Measurements from ENCODE around the gene TPM1. TPM values are rescaled to one million over a fixed set of nuclear protein-coding genes. Genes with fewer than 3 reads are reported as not detected.
"Not testable (repeated sequence)": the region's sequence is repeated elsewhere in the genome, so short reads cannot be mapped to it uniquely, and the experiment has no call there.

Gene TPM1
- total RNA-seq, 1 experiment from 2014 or later = 174 TPM

DNA sequence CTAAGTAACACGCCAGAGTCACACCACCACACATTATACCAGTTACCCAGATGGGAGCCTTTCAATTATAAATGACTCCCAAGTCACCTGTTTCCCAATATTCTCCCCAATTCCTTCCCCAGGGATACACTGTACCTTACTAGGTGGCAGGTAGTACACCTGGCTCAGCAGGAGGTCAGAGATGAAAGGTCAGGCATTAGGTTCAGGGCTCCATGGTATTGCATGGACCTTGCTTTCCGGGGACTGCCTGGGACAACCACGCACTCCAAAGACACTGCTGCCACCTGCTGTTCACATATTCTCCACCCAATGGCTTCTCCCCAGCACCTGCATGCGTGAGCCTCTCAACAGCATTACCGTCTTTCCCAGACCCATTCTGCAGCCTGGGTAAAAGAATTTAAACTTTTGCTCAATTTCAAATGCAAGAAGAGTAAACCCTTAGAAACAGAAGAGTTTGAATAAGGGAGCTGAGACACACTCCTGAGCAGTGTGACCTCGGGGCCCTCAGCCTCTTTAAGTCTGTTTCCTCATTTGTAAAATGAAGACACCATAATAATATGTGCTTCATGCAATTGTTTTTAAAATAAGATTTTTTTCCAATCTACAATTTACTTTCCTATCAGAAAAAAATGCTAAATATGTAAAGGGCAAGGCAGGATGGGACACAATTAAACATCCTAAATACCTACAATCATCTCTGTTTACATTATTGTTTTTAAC, 51.1 kb downstream of the TPM1 start:
- H3K27ac ChIP-seq = no peak overlapping the region
- no peaks in the 10 kb centered on the region for H3F3A ChIP-seq (ENCODE audit: insufficient read depth, low read depth)
- CTCF ChIA-PET = interaction anchor here (0.6 to 1.3 kb wide), 4 partner anchors 46 to 351 kb away, joined by 3 to 6 read pairs (median 4); no protein-coding TSS in a partner anchor
- no peaks in the 10 kb centered on the region for H3K4me1 ChIP-seq (replicated peaks; ENCODE audit: insufficient read depth)
- H3K9me2 ChIP-seq (ENCODE audit: insufficient read depth) = no peaks in the 10 kb centered on the region
- TF ChIP-seq EZH2 (IDR thresholded peaks at IDR 0.05; ENCODE audit: low read depth) = no peak
- TF ChIP-seq, protein P1, sequence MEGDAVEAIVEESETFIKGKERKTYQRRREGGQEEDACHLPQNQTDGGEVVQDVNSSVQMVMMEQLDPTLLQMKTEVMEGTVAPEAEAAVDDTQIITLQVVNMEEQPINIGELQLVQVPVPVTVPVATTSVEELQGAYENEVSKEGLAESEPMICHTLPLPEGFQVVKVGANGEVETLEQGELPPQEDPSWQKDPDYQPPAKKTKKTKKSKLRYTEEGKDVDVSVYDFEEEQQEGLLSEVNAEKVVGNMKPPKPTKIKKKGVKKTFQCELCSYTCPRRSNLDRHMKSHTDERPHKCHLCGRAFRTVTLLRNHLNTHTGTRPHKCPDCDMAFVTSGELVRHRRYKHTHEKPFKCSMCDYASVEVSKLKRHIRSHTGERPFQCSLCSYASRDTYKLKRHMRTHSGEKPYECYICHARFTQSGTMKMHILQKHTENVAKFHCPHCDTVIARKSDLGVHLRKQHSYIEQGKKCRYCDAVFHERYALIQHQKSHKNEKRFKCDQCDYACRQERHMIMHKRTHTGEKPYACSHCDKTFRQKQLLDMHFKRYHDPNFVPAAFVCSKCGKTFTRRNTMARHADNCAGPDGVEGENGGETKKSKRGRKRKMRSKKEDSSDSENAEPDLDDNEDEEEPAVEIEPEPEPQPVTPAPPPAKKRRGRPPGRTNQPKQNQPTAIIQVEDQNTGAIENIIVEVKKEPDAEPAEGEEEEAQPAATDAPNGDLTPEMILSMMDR (conservative IDR thresholded peaks at IDR 0.05) = peak; percentile 78
- H3K9me3 ChIP-seq (ENCODE audit: insufficient read depth, low read depth) = no peaks in the 10 kb centered on the region
- DNase-seq = peak in 1 of 2 experiments; percentile 70
- POLR2A ChIA-PET (ENCODE audit: unreplicated experiment) = interaction anchor here (0.6 kb wide), 1 partner anchor 444 kb away, joined by 4 read pairs; no protein-coding TSS in a partner anchor
- no peaks in the 10 kb centered on the region for H3K27me3 ChIP-seq (ENCODE audit: insufficient read depth, low read depth)
- no peaks in the 10 kb centered on the region for H4K20me1 ChIP-seq (ENCODE audit: insufficient read depth)
- H3K4me2 ChIP-seq = no peak overlapping the region
- no peak overlapping the region for H3K4me3 ChIP-seq
- no peaks in the 10 kb centered on the region for H3K79me2 ChIP-seq (ENCODE audit: low read depth)
- no peaks in the 10 kb centered on the region for H3K36me3 ChIP-seq (ENCODE audit: low read depth)
- H2AFZ ChIP-seq = no peak overlapping the region
- intact Hi-C loops (cut with micrococcal nuclease; ENCODE audit: unreplicated experiment) = loop anchor here (1.0 to 5.0 kb wide), 4 partner anchors 45 to 311 kb away; no protein-coding TSS in a partner anchor
- BruUV-seq (replicated peaks) = no TSS peak

DNA sequence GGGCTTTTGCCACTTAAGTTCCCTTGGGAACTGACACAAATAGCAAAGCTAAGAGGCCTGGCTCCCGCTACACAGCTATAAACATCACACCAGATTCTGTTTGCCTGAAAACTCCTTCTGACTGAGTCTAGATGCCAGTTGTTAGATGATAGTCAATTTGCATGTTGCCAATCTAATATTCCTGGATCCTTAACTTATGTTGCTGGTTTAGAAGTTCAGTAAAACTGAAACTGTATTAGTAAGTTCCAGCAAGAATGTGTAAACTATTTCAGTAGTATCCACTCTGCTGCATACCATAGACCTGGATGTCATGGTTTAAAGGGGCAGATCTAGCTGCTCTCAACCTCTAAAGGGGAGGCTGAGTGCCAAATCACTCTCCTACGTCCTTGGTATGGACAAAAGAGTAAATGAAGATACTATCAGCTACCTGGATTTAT, 52.0 kb downstream of the TPM1 start:
- ChIA-PET CTCF (interaction anchor here (0.6 to 1.3 kb wide), 4 partner anchors 47 to 352 kb away, joined by 3 to 6 read pairs (median 4); no protein-coding TSS in a partner anchor), POLR2A (ENCODE audit: unreplicated experiment) (interaction anchor here (0.7 kb wide), 1 partner anchor 672 kb away, joined by 4 read pairs; no protein-coding TSS in a partner anchor)
- Histone ChIP-seq H3K36me3 (ENCODE audit: low read depth) (no peaks in the 10 kb centered on the region), H3K4me3 (no peak overlapping the region), H2AFZ (no peak overlapping the region), H3K79me2 (ENCODE audit: low read depth) (no peaks in the 10 kb centered on the region), H3K4me2 (no peak overlapping the region), H4K20me1 (ENCODE audit: insufficient read depth) (no peaks in the 10 kb centered on the region), H3K9me2 (ENCODE audit: insufficient read depth) (no peaks in the 10 kb centered on the region), H3K9me3 (ENCODE audit: insufficient read depth, low read depth) (no peaks in the 10 kb centered on the region), H3F3A (ENCODE audit: insufficient read depth, low read depth) (no peaks in the 10 kb centered on the region), H3K27me3 (ENCODE audit: insufficient read depth, low read depth) (no peaks in the 10 kb centered on the region), H3K4me1 (replicated peaks; ENCODE audit: insufficient read depth) (no peaks in the 10 kb centered on the region), H3K27ac (no peak overlapping the region)
- BruUV-seq (replicated peaks) = no TSS peak
- no peak for DNase-seq
- intact Hi-C loops (cut with micrococcal nuclease; ENCODE audit: unreplicated experiment) = loop anchor here (5.0 kb wide), 2 partner anchors 197 to 242 kb away; no protein-coding TSS in a partner anchor
- TF ChIP-seq, protein P1 (conservative IDR thresholded peaks at IDR 0.05) = no peak
- no peak for TF ChIP-seq EZH2 (IDR thresholded peaks at IDR 0.05; ENCODE audit: low read depth)

DNA sequence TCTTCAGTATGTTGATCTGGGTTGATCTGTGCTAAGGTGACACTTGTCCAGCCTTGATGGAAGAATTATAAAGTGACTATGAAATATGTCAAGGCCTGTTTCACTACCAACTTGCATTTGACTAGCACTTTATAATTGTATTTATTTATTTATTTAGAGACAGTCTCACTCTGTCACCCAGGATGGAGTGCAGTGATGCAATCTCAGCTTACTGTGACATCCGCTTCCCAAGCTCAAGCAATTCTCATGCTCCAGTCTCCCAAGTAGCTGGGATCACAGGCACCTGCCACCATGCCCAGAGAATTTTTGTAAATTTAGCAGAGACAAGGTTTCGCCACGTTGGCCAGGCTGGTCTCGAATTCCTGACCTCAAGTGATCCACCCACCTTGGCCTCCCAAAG, 53.6 kb downstream of the TPM1 start:
- no peak for DNase-seq
- Histone ChIP-seq H3K4me2 (no peak overlapping the region), H3K9me2 (ENCODE audit: insufficient read depth) (no peaks in the 10 kb centered on the region), H3K79me2 (ENCODE audit: low read depth) (no peaks in the 10 kb centered on the region), H3K9me3 (ENCODE audit: insufficient read depth, low read depth) (no peaks in the 10 kb centered on the region), H2AFZ (no peak overlapping the region), H4K20me1 (ENCODE audit: insufficient read depth) (no peaks in the 10 kb centered on the region), H3K4me1 (replicated peaks; ENCODE audit: insufficient read depth) (no peaks in the 10 kb centered on the region), H3K27me3 (ENCODE audit: insufficient read depth, low read depth) (no peaks in the 10 kb centered on the region), H3K36me3 (ENCODE audit: low read depth) (no peaks in the 10 kb centered on the region), H3K27ac (no peak overlapping the region), H3K4me3 (no peak overlapping the region), H3F3A (ENCODE audit: insufficient read depth, low read depth) (no peaks in the 10 kb centered on the region)
- intact Hi-C loops (cut with micrococcal nuclease; ENCODE audit: unreplicated experiment) = no loop called here
- no TSS peak for BruUV-seq (replicated peaks)
- no peak for TF ChIP-seq EZH2 (IDR thresholded peaks at IDR 0.05; ENCODE audit: low read depth)
- TF ChIP-seq, protein P1 (conservative IDR thresholded peaks at IDR 0.05) = no peak
- ChIA-PET POLR2A (ENCODE audit: unreplicated experiment) (no interaction called here), CTCF (no interaction called here)

DNA sequence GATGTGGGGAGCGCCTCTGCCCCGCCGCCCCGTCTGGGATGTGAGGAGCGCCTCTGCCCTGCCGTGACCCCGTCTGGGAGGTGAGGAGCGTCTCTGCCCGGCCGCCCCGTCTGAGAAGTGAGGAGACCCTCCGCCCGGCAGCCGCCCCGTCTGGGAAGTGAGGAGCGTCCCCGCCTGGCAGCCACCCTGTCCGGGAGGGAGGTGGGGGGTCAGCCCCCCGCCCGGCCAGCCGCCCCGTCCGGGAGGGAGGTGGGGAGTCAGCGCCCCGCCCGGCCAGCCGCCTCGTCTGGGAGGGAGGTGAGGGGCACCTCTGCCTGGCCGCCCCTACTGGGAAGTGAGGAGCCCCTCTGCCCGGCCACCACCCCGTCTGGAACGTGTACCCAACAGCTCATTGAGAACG, 56.4 kb downstream of the TPM1 start:
- H3K27ac ChIP-seq = not testable (repeated sequence)

DNA sequence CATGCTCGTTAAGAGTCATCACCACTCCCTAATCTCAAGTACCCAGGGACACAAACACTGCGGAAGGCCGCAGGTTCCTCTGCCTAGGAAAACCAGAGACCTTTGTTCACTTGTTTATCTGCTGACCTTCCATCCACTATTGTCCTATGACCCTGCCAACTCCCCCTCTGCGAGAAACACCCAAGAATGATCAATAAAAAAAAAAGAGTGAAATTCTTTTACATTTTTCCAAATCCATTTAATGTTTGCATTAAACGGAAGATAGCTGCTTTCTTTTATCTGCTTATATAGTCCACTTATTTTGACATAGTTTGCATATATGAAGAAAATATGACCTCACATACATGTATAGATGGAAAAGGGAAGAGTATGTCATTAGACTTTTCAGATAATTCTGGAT, 57.0 kb downstream of the TPM1 start:
- H3F3A ChIP-seq (ENCODE audit: insufficient read depth, low read depth); H3K27ac ChIP-seq; H3K4me1 ChIP-seq (replicated peaks; ENCODE audit: insufficient read depth); intact Hi-C loops (cut with micrococcal nuclease; ENCODE audit: unreplicated experiment); H3K36me3 ChIP-seq (ENCODE audit: low read depth); H3K79me2 ChIP-seq (ENCODE audit: low read depth); H4K20me1 ChIP-seq (ENCODE audit: insufficient read depth); H3K9me3 ChIP-seq (ENCODE audit: insufficient read depth, low read depth); H2AFZ ChIP-seq; H3K27me3 ChIP-seq (ENCODE audit: insufficient read depth, low read depth); POLR2A ChIA-PET (ENCODE audit: unreplicated experiment); H3K9me2 ChIP-seq (ENCODE audit: insufficient read depth); BruUV-seq (replicated peaks); H3K4me2 ChIP-seq; H3K4me3 ChIP-seq; CTCF ChIA-PET; DNase-seq: not testable (repeated sequence)

More for the DNA sequence above, 56.4 kb downstream of the TPM1 start:
- H4K20me1 ChIP-seq (ENCODE audit: insufficient read depth); H3K4me1 ChIP-seq (replicated peaks; ENCODE audit: insufficient read depth); H3K9me3 ChIP-seq (ENCODE audit: insufficient read depth, low read depth); H3K27me3 ChIP-seq (ENCODE audit: insufficient read depth, low read depth); H3K79me2 ChIP-seq (ENCODE audit: low read depth); POLR2A ChIA-PET (ENCODE audit: unreplicated experiment); H2AFZ ChIP-seq; BruUV-seq (replicated peaks); H3K9me2 ChIP-seq (ENCODE audit: insufficient read depth); H3F3A ChIP-seq (ENCODE audit: insufficient read depth, low read depth); CTCF ChIA-PET; H3K4me2 ChIP-seq; intact Hi-C loops (cut with micrococcal nuclease; ENCODE audit: unreplicated experiment); H3K36me3 ChIP-seq (ENCODE audit: low read depth); DNase-seq; H3K4me3 ChIP-seq: not testable (repeated sequence)

All from PC-9 (cell line).